HEK293T (cell line): ENCODE results near the gene RBM15B.

Experiments
- BHLHE40 ChIP-seq: fragments of 450-650 bp; IDR thresholded peaks from 2 replicates; pipeline ENCODE4 v1.6.1; 2016; ENCODE audit warnings: mild to moderate bottlenecking, moderate library complexity, borderline replicate concordance
- CTBP1 ChIP-seq: fragments of 450-650 bp; IDR thresholded peaks from 2 replicates; pipeline ENCODE4 v1.6.1; 2016; ENCODE audit warnings: borderline replicate concordance
- ELF4 ChIP-seq: fragments of 450-650 bp; IDR thresholded peaks from 2 replicates; pipeline ENCODE4 v1.6.1; 2017; ENCODE audit warnings: antibody characterized with exemption
- FOXA1 ChIP-seq: fragments of 450-650 bp; IDR thresholded peaks from 2 replicates; pipeline ENCODE4 v1.6.1; 2016; ENCODE audit warnings: mild to moderate bottlenecking
- FOXK2 ChIP-seq: fragments of 450-650 bp; IDR thresholded peaks from 2 replicates; pipeline ENCODE4 v1.6.1; 2016; ENCODE audit warnings: mild to moderate bottlenecking
- FOXM1 ChIP-seq: fragments of 450-650 bp; IDR thresholded peaks from 2 replicates; pipeline ENCODE4 v1.6.1; 2017; ENCODE audit warnings: mild to moderate bottlenecking, borderline replicate concordance
- HDGF ChIP-seq: fragments of 450-650 bp; IDR thresholded peaks from 2 replicates; pipeline ENCODE4 v1.6.1; 2017; ENCODE audit warnings: antibody characterized with exemption, borderline replicate concordance
- PKNOX1 ChIP-seq: fragments of 450-650 bp; IDR thresholded peaks from 2 replicates; pipeline ENCODE4 v1.6.1; 2016
- SP1 ChIP-seq: fragments of 450-650 bp; IDR thresholded peaks from 2 replicates; pipeline ENCODE4 v1.6.1; 2017
- TARDBP ChIP-seq: fragments of 450-650 bp; IDR thresholded peaks from 2 replicates; pipeline ENCODE4 v1.6.1; 2016
- ZNF384 ChIP-seq: fragments of 450-650 bp; IDR thresholded peaks from 2 replicates; pipeline ENCODE4 v1.6.1; 2016

GRCh38 chr3:51395493-51396213 lies 4.6 kb downstream of the RBM15B start:
- TF ChIP-seq ELF4 (no peak), SP1 (no peak), FOXM1 (no peak), BHLHE40 (no peak), TARDBP (no peak), PKNOX1 (no peak), ZNF384 (no peak), FOXK2 (no peak), FOXA1 (no peak), HDGF (no peak), CTBP1 (no peak)
